AG09319 (cell line): ENCODE measurements around the gene TSPAN14.
"Not testable (repeated sequence)": the region's sequence is repeated elsewhere in the genome, so short reads cannot be mapped to it uniquely, and the experiment has no call there.

Source experiments
- DNase-seq: peaks from one replicate; pipeline ENCODE4 v3.0.0-alpha.2; 2010; ENCODE audit warnings: low read depth; ENCODE audit errors: extremely low read depth
- TF ChIP-seq, protein P1 (sequence below): IDR thresholded peaks from 2 replicates; pipeline ENCODE4 v1.5.1; 2011; ENCODE audit warnings: low read depth, mild to moderate bottlenecking, inconsistent platforms, low read length, moderate library complexity

Gene TSPAN14

DNA sequence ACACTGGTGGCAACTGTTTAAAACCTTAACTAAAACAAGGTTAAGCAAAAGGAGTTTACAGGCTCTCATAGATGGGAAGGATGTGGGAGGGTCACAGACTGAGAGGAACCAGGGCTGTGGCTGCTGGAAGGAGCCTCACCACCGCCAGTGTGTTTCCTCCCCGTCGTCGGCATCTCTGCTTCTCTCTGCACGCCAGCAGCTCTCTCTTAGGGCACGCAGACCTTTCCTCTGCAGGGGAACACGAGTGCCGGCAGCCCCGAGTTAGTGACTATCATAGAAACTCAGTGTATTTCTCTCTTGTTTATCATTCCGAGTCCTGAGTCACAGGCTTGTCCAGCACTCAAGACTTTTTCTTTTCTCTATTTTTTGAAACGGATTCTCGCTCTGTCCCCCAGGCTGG, 75.5 kb downstream of the TSPAN14 start:
- TF ChIP-seq, protein P1, sequence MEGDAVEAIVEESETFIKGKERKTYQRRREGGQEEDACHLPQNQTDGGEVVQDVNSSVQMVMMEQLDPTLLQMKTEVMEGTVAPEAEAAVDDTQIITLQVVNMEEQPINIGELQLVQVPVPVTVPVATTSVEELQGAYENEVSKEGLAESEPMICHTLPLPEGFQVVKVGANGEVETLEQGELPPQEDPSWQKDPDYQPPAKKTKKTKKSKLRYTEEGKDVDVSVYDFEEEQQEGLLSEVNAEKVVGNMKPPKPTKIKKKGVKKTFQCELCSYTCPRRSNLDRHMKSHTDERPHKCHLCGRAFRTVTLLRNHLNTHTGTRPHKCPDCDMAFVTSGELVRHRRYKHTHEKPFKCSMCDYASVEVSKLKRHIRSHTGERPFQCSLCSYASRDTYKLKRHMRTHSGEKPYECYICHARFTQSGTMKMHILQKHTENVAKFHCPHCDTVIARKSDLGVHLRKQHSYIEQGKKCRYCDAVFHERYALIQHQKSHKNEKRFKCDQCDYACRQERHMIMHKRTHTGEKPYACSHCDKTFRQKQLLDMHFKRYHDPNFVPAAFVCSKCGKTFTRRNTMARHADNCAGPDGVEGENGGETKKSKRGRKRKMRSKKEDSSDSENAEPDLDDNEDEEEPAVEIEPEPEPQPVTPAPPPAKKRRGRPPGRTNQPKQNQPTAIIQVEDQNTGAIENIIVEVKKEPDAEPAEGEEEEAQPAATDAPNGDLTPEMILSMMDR, result no peak
- DNase-seq, result no peak

DNA sequence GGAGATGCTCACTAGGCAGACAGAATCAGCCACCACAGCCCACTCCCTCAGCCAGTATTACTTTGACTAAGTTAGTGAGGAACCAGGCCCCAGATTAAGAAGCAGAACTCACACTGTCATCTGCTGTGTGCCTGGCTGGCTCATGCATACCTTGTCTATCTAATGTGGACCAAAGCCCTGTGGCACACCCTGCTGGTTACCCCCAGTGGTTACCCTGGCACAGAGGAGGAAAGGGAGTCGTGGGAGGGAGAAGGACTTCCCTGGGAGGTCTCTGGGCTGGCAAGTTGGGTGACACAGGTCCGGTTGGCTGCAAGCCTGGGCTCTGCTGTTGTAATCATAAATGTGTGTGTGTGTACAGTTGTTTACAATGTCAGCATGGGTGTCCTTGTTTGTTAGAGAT, 76.1 kb downstream of the TSPAN14 start:
- no peak for DNase-seq

DNA sequence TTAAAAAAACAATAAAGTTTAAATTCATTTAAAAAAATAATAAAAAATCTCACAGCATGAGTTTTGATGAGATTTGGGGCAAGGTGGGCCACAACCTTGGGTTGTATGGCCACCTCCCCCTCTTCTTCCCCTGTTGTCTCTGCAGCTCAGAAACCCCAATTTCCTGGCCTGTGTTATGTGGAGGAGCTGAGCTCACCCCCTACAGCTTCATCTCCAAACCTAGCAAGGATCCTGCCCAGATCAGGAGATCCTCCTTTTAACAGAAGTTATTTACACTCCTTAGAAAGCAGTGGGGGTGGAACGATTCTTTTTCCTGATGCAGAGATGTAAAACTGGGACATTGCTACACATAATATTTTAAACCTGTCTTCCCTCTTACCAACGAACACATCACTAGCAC, 76.7 kb downstream of the TSPAN14 start:
- TF ChIP-seq, protein P1, result no peak
- no peak for DNase-seq

More for the DNA sequence above, 76.1 kb downstream of the TSPAN14 start:
- TF ChIP-seq, protein P1, result peak; percentile 10

DNA sequence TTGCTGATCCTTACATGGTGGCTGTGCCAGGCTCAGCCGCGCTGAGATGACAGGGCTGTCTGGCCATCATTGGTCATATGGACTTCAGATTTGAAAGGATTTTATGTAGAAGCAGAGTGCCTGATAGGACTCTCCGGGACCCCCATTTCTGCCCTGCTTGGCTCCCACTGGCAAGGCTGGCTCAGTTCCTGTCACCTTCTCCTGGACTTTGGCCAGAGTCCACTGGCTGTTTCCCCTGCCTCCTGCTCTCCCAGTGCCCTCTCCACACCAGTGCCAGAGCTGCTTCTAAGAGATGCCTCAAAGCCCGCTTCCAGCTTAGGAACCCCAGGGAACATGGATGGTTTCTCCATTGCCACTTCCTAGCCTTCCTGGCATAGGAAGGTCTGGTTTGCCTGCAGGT, 78.5 kb downstream of the TSPAN14 start:
- DNase-seq, result no peak
- TF ChIP-seq, protein P1, result no peak

DNA sequence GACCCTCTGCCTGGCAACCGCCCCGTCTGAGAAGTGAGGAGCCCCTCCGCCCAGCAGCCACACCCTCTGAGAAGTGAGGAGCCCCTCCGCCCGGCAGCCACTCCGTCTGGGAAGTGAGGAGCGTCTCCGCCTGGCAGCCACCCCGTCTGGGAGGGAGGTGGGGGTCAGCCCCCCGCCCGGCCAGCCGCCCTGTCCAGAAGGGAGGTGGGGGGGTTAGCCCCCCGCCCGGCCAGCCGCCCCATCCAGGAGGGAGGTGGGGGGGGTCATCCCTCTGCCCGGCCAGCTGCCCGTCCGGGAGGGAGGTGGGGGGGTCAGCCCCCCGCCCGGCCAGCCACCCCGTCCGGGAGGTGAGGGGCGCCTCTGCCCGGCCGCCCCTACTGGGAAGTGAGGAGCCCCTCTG, 79.9 kb downstream of the TSPAN14 start:
- DNase-seq, result not testable (repeated sequence)

DNA sequence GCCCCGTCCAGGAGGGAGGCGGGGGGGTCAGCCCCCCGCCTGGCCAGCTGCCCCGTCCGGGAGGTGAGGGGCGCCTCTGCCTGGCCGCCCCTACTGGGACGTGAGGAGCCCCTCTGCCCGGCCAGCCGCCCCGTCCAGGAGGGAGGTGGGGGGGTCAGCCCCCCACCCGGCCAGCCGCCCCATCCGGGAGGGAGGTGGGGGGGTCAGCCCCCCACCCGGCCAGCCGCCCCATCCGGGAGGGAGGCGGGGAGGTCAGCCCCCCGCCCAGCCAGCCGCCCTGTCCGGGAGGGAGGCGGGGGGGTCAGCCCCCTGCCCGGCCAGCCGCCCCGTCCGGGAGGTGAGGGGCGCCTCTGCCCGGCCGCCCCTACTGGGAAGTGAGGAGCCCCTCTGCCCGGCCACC, 80.5 kb downstream of the TSPAN14 start:
- not testable (repeated sequence) for DNase-seq

DNA sequence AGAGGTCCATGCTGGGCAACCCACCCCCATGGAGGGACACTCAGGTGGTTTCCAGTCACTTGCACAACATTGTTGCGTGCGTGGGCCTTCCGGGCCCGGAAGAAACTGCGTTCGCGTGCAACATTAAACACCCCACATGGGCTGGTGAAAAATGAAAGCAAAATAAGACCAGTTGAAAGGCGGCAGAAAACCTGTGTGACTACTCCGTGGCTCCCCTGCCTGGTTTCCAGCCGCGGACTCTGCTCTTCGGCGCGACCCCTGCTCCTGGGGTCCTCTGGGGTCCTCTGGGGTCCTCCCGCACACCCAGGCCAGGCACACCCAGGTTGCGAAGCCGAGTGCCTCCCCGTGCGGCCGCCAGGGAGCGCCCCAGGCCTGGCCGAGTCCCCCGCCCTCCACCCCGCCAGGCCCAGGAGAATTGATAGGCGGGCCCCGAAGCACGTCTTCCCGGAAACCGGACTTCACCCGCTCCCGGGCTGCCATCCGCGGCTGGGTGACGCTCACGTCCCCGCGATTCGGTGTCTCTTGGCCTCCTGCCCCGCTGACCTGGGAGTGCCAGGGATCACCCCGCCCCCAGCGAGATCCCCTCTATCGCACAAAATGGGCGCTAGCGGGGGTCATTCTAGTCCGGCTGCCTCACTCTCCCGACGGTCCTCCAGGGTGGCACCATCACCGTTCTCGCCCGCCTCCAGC, 81.7 kb downstream of the TSPAN14 start:
- TF ChIP-seq, protein P1, result peak; percentile 28
- peak; percentile 5 for DNase-seq

DNA sequence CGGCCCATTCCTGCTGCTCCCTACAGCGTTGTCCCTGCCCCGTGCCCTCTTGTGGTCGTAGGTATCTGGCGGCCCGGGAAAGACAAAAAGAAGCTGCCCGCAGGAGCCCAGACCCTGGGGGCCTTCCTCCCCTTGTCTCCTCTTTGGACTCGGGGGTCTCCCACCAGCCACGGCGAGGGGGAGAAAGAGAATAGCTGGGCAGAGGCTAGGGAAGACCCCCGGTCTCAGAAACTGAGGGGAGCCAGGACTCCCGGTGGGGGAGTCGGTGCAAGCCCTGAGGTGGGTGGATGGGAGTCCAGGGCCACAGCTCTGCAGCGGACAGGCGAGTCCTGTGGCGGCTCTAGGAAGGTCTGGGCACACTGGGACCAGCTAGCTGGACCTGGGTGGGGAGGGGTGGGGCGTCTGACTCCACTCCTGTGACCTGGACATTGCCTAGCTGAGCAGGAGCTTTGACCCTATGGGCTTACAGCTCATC, 82.3 kb downstream of the TSPAN14 start:
- no peak for DNase-seq
- TF ChIP-seq, protein P1, result no peak
